B cell (primary cell): Measurements from ENCODE around the gene KNSTRN. TPM values are rescaled to one million over a fixed set of nuclear protein-coding genes. Genes with fewer than 3 reads are reported as not detected.

Source experiments
- ATAC-seq: fragments of 200-7000 bp; cut with Tn5 transposase; one replicate; pipeline ENCODE4 v1.10.0; 2021; ENCODE audit warnings: low read depth, mild to moderate bottlenecking, moderate number of reproducible peaks, moderate library complexity
- CTCF ChIA-PET: fragments of 350-600 bp; sonication (Branson Sonifier 250); formaldehyde crosslinking; loops from one replicate; lab custom pipeline; 2021; ENCODE audit warnings: antibody characterized with exemption, inconsistent platforms; lab: Charles Lee
- POLR2A ChIA-PET: fragments of 350-600 bp; sonication (Branson Sonifier 250); formaldehyde crosslinking; loops from one replicate; lab custom pipeline; 2021; ENCODE audit warnings: antibody characterized with exemption; lab: Charles Lee
- DNase-seq: peaks from one replicate; pipeline ENCODE4 v3.0.0; 2013
- H2AFZ ChIP-seq: 2 replicates; pipeline ENCODE4 v1.6.1; 2012; ENCODE audit warnings: mild to moderate bottlenecking, low read depth, low read length; ENCODE audit not compliant: insufficient read depth, poor library complexity, severe bottlenecking
- H3K27ac ChIP-seq, 2 donors: 1 replicate in 1 of 2; 2 replicates in 1 of 2; pipeline ENCODE4 v1.5.1; 2012 to 2013; ENCODE audit warnings: low read length in 2 of 2, mild to moderate bottlenecking in 2 of 2, moderate library complexity in 1 of 2
- H3K27me3 ChIP-seq, 4 experiments: fragments of 200-600 bp in 1 of 4; sonication (generic) in 1 of 4; replicated peaks in 1 of 4; 1 replicate in 2 of 4; 2 replicates in 2 of 4; pipeline versions ENCODE4 v1.6.1 to v1.7.0; 2013 to 2016; ENCODE audit warnings: low read length in 3 of 4, mild to moderate bottlenecking in 2 of 4, mixed read lengths in 1 of 4, moderate library complexity in 1 of 4; ENCODE audit not compliant: insufficient read depth in 4 of 4, control insufficient read depth in 3 of 4; ENCODE audit errors: control extremely low read depth in 1 of 4
- H3K36me3 ChIP-seq, 2 experiments: replicated peaks in 1 of 2; 1 replicate in 1 of 2; 2 replicates in 1 of 2; pipeline versions ENCODE4 v1.6.1 to v1.7.1; 2013; ENCODE audit warnings: low read length in 1 of 2; ENCODE audit not compliant: insufficient read depth in 2 of 2, control insufficient read depth in 1 of 2; ENCODE audit errors: control extremely low read depth in 1 of 2, extremely low read depth in 1 of 2
- H3K4me1 ChIP-seq, 2 donors: fragments of 200-600 bp in 1 of 2; sonication (generic) in 1 of 2; 1 replicate in 1 of 2; 2 replicates in 1 of 2; pipeline versions ENCODE4 v1.5.1 to v1.6.1; 2013 to 2017; ENCODE audit warnings: low read length in 2 of 2; ENCODE audit not compliant: control insufficient read depth in 2 of 2, insufficient read depth in 2 of 2
- H3K4me2 ChIP-seq: replicated peaks from 2 replicates; pipeline ENCODE3; 2012; ENCODE audit warnings: mild to moderate bottlenecking, low read depth, low read length; ENCODE audit not compliant: poor library complexity, severe bottlenecking
- H3K4me3 ChIP-seq, 5 experiments: fragments of 200-600 bp in 1 of 5; sonication (generic) in 1 of 5; 1 replicate in 3 of 5; 2 replicates in 2 of 5; pipeline versions ENCODE4 v1.5.1 to v1.7.0; 2011 to 2016; ENCODE audit warnings: low read length in 4 of 5, mild to moderate bottlenecking in 4 of 5, low read depth in 2 of 5, control low read depth in 1 of 5, moderate library complexity in 1 of 5; ENCODE audit not compliant: insufficient read depth in 1 of 5; ENCODE audit errors: control extremely low read depth in 1 of 5, extremely low read depth in 1 of 5
- H3K79me2 ChIP-seq: fragments of 200-600 bp; sonication (generic); one replicate; pipeline ENCODE4 v1.6.0; 2016; ENCODE audit warnings: low read length; ENCODE audit not compliant: control insufficient read depth, insufficient read depth
- H3K9ac ChIP-seq: fragments of 200-600 bp; sonication (generic); 2 replicates; pipeline ENCODE4 v1.6.1; 2017; ENCODE audit warnings: mild to moderate bottlenecking, low read length, moderate library complexity
- H3K9me3 ChIP-seq, 3 donors: one replicate each; pipeline versions ENCODE4 v1.6.1 to v1.7.1; 2013; ENCODE audit warnings: low read length in 2 of 3; ENCODE audit not compliant: control insufficient read depth in 2 of 3, insufficient read depth in 1 of 3; ENCODE audit errors: control extremely low read depth in 1 of 3
- H4K20me1 ChIP-seq: 2 replicates; pipeline ENCODE4 v1.6.0; 2012; ENCODE audit warnings: mild to moderate bottlenecking, low read length; ENCODE audit not compliant: insufficient read depth, control insufficient read depth, poor library complexity, severe bottlenecking
- H3K27ac Mint-ChIP-seq: one replicate; pipeline ENCODE4 v1.8.0; 2021; ENCODE audit warnings: mixed read lengths
- H3K27me3 Mint-ChIP-seq: one replicate; pipeline ENCODE4 v1.8.0; 2021; ENCODE audit warnings: mixed read lengths
- H3K4me1 Mint-ChIP-seq: one replicate; pipeline ENCODE4 v1.8.0; 2021; ENCODE audit warnings: mixed read lengths
- H3K4me3 Mint-ChIP-seq: one replicate; pipeline ENCODE4 v1.8.0; 2021; ENCODE audit warnings: mixed read lengths
- H3K9me3 Mint-ChIP-seq: one replicate; pipeline ENCODE4 v1.8.0; 2022; ENCODE audit warnings: mixed read lengths; ENCODE audit not compliant: insufficient read depth
- CTCF ChIP-seq: fragments of 200-600 bp; IDR thresholded peaks from one replicate; pipeline ENCODE4 v1.8.0; 2022; ENCODE audit warnings: antibody characterized with exemption, mild to moderate bottlenecking
- EZH2 ChIP-seq: IDR thresholded peaks from 2 replicates; pipeline ENCODE4 v1.6.1; 2012; ENCODE audit warnings: borderline replicate concordance, low read depth, mild to moderate bottlenecking, moderate library complexity, low read length; ENCODE audit not compliant: insufficient read depth, poor library complexity, severe bottlenecking
- WGBS: methylation state at CpG from one replicate; pipeline ENCODE4 v1.1.5; 2013; ENCODE audit warnings: missing lambda C conversion rate; ENCODE audit not compliant: insufficient coverage; 5-methylcytosine and 5-hydroxymethylcytosine counted together
- intact Hi-C: fragments of 100-400 bp; cut with micrococcal nuclease; formaldehyde crosslinking; loops from one replicate; pipeline ENCODE4 v1.10.0; 2022
- polyA plus RNA-seq: library from polyadenylated mRNA; depleted of rRNA; stranded (reverse); fragments of >200 nt; gene quantifications from 2 replicates; pipeline ENCODE4 v1.2.3, GENCODE V29; 2012
- total RNA-seq, 2 donors: library from RNA; stranded (reverse); fragments of 120-200 nt in 1 of 2; gene quantifications; 1 replicate in 1 of 2; 2 replicates in 1 of 2; pipeline versions ENCODE4 v1.2.3 to v1.2.4, GENCODE V29; 2013 to 2022

KNSTRN gene
- total and polyA plus RNA-seq, 2 donors (not counting 1 experiment from before 2014, with no cell fraction given): 4.0 to 14.0 TPM

GRCh38 chr15:40381818-40382529 is 547 bp upstream of the KNSTRN start:
- Mint-ChIP-seq H3K27ac (no peak overlapping the region), H3K9me3 (no peaks in the 10 kb centered on the region), H3K4me1 (peaks cover 12% of the 10 kb centered on the region), H3K27me3 (no peaks in the 10 kb centered on the region), H3K4me3 (peak overlapping the region; percentile 98)
- Histone ChIP-seq H4K20me1 (no peaks in the 10 kb centered on the region), H3K36me3 (peaks cover 1 to 6% of the 10 kb centered on the region in 2 experiments), H3K4me3 (no peak overlapping the region), H2AFZ (peak overlapping the region; percentile 96), H3K27ac (no peak overlapping the region), H3K9ac (no peak overlapping the region), H3K27me3 (no peaks in the 10 kb centered on the region), H3K79me2 (peaks cover 11% of the 10 kb centered on the region), H3K4me1 (peaks cover 6 to 13% of the 10 kb centered on the region in 2 donors), H3K9me3 (no peaks in the 10 kb centered on the region), H3K4me2 (peak overlapping the region; percentile 94)
- 90% methylated on average over 7 of the region's 11 CpGs for WGBS
- no peak for TF ChIP-seq CTCF
- no peak for TF ChIP-seq EZH2
- POLR2A ChIA-PET: interaction anchor here (1.1 kb wide), 2 partner anchors 16 to 24 kb away, joined by 3 to 8 read pairs; partner anchors contain the start of gene IVD
- intact Hi-C loops: loop anchor here (1.0 to 5.0 kb wide), 6 partner anchors 14 to 900 kb away; partner anchors contain the start of genes BAHD1, DISP2, INAFM2 and IVD
- CTCF ChIA-PET: interaction anchor here (1.0 to 2.1 kb wide), 9 partner anchors 10 to 125 kb away, joined by 3 to 6 read pairs (median 3); partner anchors contain the start of gene INAFM2
- ATAC-seq (no peak), DNase-seq (no peak)

DNA sequence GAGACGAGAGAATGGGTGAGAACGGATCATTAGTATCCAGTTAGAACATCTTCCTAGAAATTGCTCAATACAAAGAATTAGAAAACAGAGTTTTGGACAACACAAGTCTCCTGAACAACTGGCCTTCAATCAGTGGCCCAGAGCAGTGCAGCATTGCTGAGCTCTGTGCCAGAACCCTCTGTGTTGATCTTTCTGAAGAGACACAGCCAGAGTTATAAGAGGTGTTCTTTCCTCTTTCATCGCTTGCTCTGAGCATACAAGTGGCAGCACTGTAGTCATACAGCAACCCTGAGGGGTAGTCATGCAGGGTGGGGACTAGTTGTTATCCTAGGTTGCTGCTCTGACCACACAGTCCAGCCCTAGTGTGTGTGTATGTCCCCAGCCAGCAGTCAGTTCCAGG is 4.0 kb downstream of the KNSTRN start:
- no peaks in the 10 kb centered on the region for H3K9me3 ChIP-seq
- Mint-ChIP-seq H3K9me3 (no peaks in the 10 kb centered on the region), H3K4me3 (no peak overlapping the region), H3K27me3 (no peaks in the 10 kb centered on the region), H3K27ac (no peak overlapping the region), H3K4me1 (peaks cover 12% of the 10 kb centered on the region)
- H3K4me2 ChIP-seq: no peak overlapping the region
- intact Hi-C loops: no loop called here
- no peak overlapping the region for H3K9ac ChIP-seq
- CTCF ChIA-PET: interaction anchor here (1.2 to 2.0 kb wide), 3 partner anchors 13 to 35 kb away, joined by 3 to 6 read pairs (median 6); no protein-coding TSS in a partner anchor
- H3K4me3 ChIP-seq: no peak overlapping the region
- peaks cover 11% of the 10 kb centered on the region for H3K79me2 ChIP-seq
- TF ChIP-seq CTCF: no peak
- no peak for TF ChIP-seq EZH2
- H4K20me1 ChIP-seq: no peaks in the 10 kb centered on the region
- ATAC-seq (no peak), DNase-seq (no peak)
- H3K4me1 ChIP-seq: peaks cover 6 to 13% of the 10 kb centered on the region in 2 donors
- POLR2A ChIA-PET: no interaction called here
- no peaks in the 10 kb centered on the region for H3K27me3 ChIP-seq
- 96% methylated on average over 3 of the region's 3 CpGs for WGBS
- H2AFZ ChIP-seq: no peak overlapping the region
- peaks cover 10 to 32% of the 10 kb centered on the region in 2 experiments for H3K36me3 ChIP-seq
- no peak overlapping the region for H3K27ac ChIP-seq
